Esophagus squamous epithelium (tissue), 4 donors: ENCODE data around the gene SLC13A4.

Source experiments
- POLR2A ChIP-seq, 4 donors: fragments of 450-650 bp; IDR thresholded peaks; one replicate each; pipeline ENCODE4 v1.6.1; 2017; ENCODE audit warnings: antibody characterized with exemption in 4 of 4, mild to moderate bottlenecking in 4 of 4, moderate library complexity in 3 of 4
- TF ChIP-seq, protein P1 (sequence below), 6 experiments: fragments of 450-650 bp in 4 of 6; fragments of 200-600 bp in 2 of 6; sonication (generic) in 2 of 6; IDR thresholded peaks; one replicate each; pipeline ENCODE4 v1.5.1; 2016 to 2019; ENCODE audit warnings: antibody characterized with exemption in 6 of 6, mild to moderate bottlenecking in 4 of 6, moderate library complexity in 4 of 6

GRCh38 chr7:135713836-135714470 is 14.0 kb downstream of the SLC13A4 start:
- TF ChIP-seq POLR2A (IDR thresholded peaks at IDR 0.05): no peak
- TF ChIP-seq, protein P1, sequence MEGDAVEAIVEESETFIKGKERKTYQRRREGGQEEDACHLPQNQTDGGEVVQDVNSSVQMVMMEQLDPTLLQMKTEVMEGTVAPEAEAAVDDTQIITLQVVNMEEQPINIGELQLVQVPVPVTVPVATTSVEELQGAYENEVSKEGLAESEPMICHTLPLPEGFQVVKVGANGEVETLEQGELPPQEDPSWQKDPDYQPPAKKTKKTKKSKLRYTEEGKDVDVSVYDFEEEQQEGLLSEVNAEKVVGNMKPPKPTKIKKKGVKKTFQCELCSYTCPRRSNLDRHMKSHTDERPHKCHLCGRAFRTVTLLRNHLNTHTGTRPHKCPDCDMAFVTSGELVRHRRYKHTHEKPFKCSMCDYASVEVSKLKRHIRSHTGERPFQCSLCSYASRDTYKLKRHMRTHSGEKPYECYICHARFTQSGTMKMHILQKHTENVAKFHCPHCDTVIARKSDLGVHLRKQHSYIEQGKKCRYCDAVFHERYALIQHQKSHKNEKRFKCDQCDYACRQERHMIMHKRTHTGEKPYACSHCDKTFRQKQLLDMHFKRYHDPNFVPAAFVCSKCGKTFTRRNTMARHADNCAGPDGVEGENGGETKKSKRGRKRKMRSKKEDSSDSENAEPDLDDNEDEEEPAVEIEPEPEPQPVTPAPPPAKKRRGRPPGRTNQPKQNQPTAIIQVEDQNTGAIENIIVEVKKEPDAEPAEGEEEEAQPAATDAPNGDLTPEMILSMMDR (IDR thresholded peaks at IDR 0.05): no peak
